PC-9 (cell line): Measurements from ENCODE around the gene SRA1. TPM values are rescaled to one million over a fixed set of nuclear protein-coding genes. Genes with fewer than 3 reads are reported as not detected.

Source experiments
- BruUV-seq: library from RNA; stranded (reverse); fragments of 400-500 nt; replicated peaks from 2 replicates; lab custom pipeline; 2021; lab: Mats Ljungman, UMichigan
- CTCF ChIA-PET: fragments of 300-600 bp; sonication (Branson Sonifier 250); formaldehyde crosslinking; loops from one replicate; lab custom pipeline; 2022; ENCODE audit warnings: antibody characterized with exemption; lab: Charles Lee
- POLR2A ChIA-PET: fragments of 300-600 bp; sonication (Branson Sonifier 250); formaldehyde crosslinking; loops from one replicate; lab custom pipeline; 2022; ENCODE audit warnings: antibody characterized with exemption; ENCODE audit not compliant: unreplicated experiment; lab: Charles Lee
- DNase-seq, 2 experiments: peaks; one replicate each; pipeline versions ENCODE4 v3.0.0 to v3.0.0-alpha.2; 2015 to 2022; ENCODE audit warnings: mixed read lengths in 1 of 2
- H2AFZ ChIP-seq: fragments of 200-600 bp; sonication (generic); 2 replicates; pipeline ENCODE4 v1.8.1; 2017; ENCODE audit warnings: antibody characterized with exemption
- H3F3A ChIP-seq: fragments of 200-600 bp; sonication (generic); 2 replicates; pipeline ENCODE4 v1.8.1; 2017; ENCODE audit warnings: antibody characterized with exemption, mild to moderate bottlenecking, low read depth; ENCODE audit not compliant: insufficient read depth
- H3K27ac ChIP-seq: fragments of 200-600 bp; sonication (generic); 2 replicates; pipeline ENCODE4 v1.6.1; 2016; ENCODE audit warnings: mixed run types
- H3K27me3 ChIP-seq: fragments of 200-600 bp; sonication (generic); 2 replicates; pipeline ENCODE4 v1.6.1; 2016; ENCODE audit warnings: low read depth, mixed run types; ENCODE audit not compliant: insufficient read depth
- H3K36me3 ChIP-seq: fragments of 200-600 bp; sonication (generic); 2 replicates; pipeline ENCODE4 v1.6.1; 2016; ENCODE audit warnings: low read depth, mixed run types
- H3K4me1 ChIP-seq: fragments of 200-600 bp; sonication (generic); replicated peaks from 2 replicates; pipeline ENCODE4 v1.6.1; 2016; ENCODE audit warnings: mixed run types; ENCODE audit not compliant: insufficient read depth
- H3K4me2 ChIP-seq: fragments of 200-600 bp; sonication (generic); 2 replicates; pipeline ENCODE4 v1.6.1; 2017; ENCODE audit warnings: mixed run types
- H3K4me3 ChIP-seq: fragments of 200-600 bp; sonication (generic); 2 replicates; pipeline ENCODE4 v1.6.1; 2016; ENCODE audit warnings: mixed run types
- H3K79me2 ChIP-seq: fragments of 200-600 bp; sonication (generic); 2 replicates; pipeline ENCODE4 v1.6.1; 2017; ENCODE audit warnings: low read depth, mixed run types
- H3K9me2 ChIP-seq: fragments of 200-600 bp; sonication (generic); 2 replicates; pipeline ENCODE4 v1.8.1; 2017; ENCODE audit warnings: mild to moderate bottlenecking; ENCODE audit not compliant: insufficient read depth
- H3K9me3 ChIP-seq: fragments of 200-600 bp; sonication (generic); 2 replicates; pipeline ENCODE4 v1.8.1; 2016; ENCODE audit warnings: low read depth; ENCODE audit not compliant: insufficient read depth
- H4K20me1 ChIP-seq: fragments of 200-600 bp; sonication (generic); 2 replicates; pipeline ENCODE4 v1.8.1; 2017; ENCODE audit not compliant: insufficient read depth
- EZH2 ChIP-seq: fragments of 200-600 bp; sonication (generic); IDR thresholded peaks from 2 replicates; pipeline ENCODE4 v1.8.0; 2017; ENCODE audit warnings: antibody characterized with exemption, low read depth
- intact Hi-C: fragments of 100-400 bp; cut with micrococcal nuclease; formaldehyde crosslinking; loops from one replicate; pipeline ENCODE4 v1.10.0; 2022; ENCODE audit not compliant: unreplicated experiment
- total RNA-seq: library from RNA; stranded (reverse); gene quantifications from 2 replicates; pipeline ENCODE4 v1.2.3, GENCODE V29; 2021
- TF ChIP-seq, protein P1 (sequence below): fragments of 200-600 bp; sonication (generic); conservative IDR thresholded peaks from 2 replicates; pipeline ENCODE4 v1.6.1; 2017; ENCODE audit warnings: mixed run types, antibody characterized with exemption, mild to moderate bottlenecking, moderate library complexity

Gene SRA1
- total RNA-seq, 1 experiment from 2014 or later, result 36.1 TPM

DNA sequence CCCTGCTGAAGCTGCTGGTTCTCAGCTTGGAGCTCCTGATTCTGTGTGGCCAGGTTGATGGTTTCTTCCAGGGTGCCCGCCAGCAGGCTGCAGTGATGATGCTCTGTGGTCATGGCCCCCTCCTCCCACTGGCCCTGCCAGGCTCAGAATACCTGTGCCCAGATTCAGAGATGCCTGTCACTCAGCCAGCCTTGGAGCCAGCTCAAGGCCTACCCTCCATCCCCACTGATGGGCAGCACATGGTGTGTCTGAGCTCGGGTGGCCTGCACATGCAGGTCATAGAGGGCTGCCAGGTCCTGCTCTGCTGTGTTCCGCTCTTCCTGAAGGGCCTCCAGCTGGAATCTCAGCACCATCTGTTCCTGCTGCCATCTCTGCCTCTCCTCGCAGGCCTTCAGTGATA, 12.8 kb upstream of the SRA1 start:
- ChIA-PET POLR2A (interaction anchor here (0.6 kb wide), 1 partner anchor 235 kb away, joined by 11 read pairs; no protein-coding TSS in a partner anchor), CTCF (interaction anchor here (0.6 kb wide), 1 partner anchor 26 kb away, joined by 3 read pairs; no protein-coding TSS in a partner anchor)
- no peak for DNase-seq
- no peaks in the 10 kb centered on the region for H3K27me3 ChIP-seq
- no peaks in the 10 kb centered on the region for H3F3A ChIP-seq
- H3K27ac ChIP-seq, result no peak overlapping the region
- no peak overlapping the region for H2AFZ ChIP-seq
- TF ChIP-seq, protein P1, sequence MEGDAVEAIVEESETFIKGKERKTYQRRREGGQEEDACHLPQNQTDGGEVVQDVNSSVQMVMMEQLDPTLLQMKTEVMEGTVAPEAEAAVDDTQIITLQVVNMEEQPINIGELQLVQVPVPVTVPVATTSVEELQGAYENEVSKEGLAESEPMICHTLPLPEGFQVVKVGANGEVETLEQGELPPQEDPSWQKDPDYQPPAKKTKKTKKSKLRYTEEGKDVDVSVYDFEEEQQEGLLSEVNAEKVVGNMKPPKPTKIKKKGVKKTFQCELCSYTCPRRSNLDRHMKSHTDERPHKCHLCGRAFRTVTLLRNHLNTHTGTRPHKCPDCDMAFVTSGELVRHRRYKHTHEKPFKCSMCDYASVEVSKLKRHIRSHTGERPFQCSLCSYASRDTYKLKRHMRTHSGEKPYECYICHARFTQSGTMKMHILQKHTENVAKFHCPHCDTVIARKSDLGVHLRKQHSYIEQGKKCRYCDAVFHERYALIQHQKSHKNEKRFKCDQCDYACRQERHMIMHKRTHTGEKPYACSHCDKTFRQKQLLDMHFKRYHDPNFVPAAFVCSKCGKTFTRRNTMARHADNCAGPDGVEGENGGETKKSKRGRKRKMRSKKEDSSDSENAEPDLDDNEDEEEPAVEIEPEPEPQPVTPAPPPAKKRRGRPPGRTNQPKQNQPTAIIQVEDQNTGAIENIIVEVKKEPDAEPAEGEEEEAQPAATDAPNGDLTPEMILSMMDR, result no peak
- TF ChIP-seq EZH2, result no peak
- no peak overlapping the region for H3K4me2 ChIP-seq
- H3K4me1 ChIP-seq, result peaks cover 21% of the 10 kb centered on the region
- no peaks in the 10 kb centered on the region for H3K36me3 ChIP-seq
- intact Hi-C loops, result no loop called here
- no peaks in the 10 kb centered on the region for H3K9me3 ChIP-seq
- no peak overlapping the region for H3K4me3 ChIP-seq
- H3K79me2 ChIP-seq, result peaks cover 19% of the 10 kb centered on the region
- no peaks in the 10 kb centered on the region for H4K20me1 ChIP-seq
- no TSS peak for BruUV-seq
- no peaks in the 10 kb centered on the region for H3K9me2 ChIP-seq

DNA sequence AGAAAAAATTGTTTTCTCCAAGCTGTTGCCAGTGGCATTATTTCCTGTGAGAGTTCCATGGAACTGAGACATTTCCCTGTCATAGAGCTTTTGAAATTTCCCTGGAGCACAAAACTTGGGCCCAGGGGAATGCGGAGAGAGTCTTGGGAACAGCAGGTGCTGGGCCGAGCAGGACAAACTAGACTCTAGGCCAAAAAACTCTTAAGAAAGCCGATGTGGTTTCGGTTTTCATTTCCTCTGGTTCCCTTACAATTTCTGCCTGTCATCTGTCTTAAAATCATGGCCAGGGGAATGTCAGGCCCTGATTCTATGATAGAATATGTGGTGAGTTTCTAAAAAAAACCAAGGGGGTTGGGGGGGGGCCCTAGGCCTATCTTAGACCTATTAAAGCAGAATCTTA, 11.9 kb upstream of the SRA1 start:
- H3K9me3 ChIP-seq, result no peaks in the 10 kb centered on the region
- intact Hi-C loops, result no loop called here
- H3K27me3 ChIP-seq, result no peaks in the 10 kb centered on the region
- BruUV-seq, result no TSS peak
- no peaks in the 10 kb centered on the region for H4K20me1 ChIP-seq
- no peak overlapping the region for H3K27ac ChIP-seq
- TF ChIP-seq, protein P1, result no peak
- no peak for TF ChIP-seq EZH2
- H3K9me2 ChIP-seq, result no peaks in the 10 kb centered on the region
- no peaks in the 10 kb centered on the region for H3K36me3 ChIP-seq
- H3K4me1 ChIP-seq, result peaks cover 16% of the 10 kb centered on the region
- no peak overlapping the region for H2AFZ ChIP-seq
- DNase-seq, result no peak
- H3F3A ChIP-seq, result no peaks in the 10 kb centered on the region
- H3K4me2 ChIP-seq, result no peak overlapping the region
- CTCF ChIA-PET, result no interaction called here
- no peak overlapping the region for H3K4me3 ChIP-seq
- peaks cover 21% of the 10 kb centered on the region for H3K79me2 ChIP-seq
- POLR2A ChIA-PET, result interaction anchor here (0.5 kb wide), 1 partner anchor 129 kb away, joined by 3 read pairs; no protein-coding TSS in a partner anchor

DNA sequence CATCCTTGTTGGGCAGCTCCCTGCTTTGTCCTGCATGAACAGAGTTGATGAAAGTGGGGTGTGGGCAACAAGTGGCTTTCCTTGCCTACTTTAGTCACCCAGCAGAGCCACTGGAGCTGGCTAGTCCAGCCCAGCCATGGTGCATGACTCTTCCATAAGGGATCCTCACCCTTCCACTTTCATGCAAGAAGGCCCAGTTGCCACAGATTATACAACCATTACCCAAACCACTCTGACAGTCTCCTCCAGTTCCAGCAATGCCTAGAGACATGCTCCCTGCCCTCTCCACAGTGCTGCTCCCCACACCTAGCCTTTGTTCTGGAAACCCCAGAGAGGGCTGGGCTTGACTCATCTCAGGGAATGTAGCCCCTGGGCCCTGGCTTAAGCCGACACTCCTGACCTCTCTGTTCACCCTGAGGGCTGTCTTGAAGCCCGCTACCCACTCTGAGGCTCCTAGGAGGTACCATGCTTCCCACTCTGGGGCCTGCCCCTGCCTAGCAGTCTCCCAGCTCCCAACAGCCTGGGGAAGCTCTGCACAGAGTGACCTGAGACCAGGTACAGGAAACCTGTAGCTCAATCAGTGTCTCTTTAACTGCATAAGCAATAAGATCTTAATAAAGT, 11.3 kb upstream of the SRA1 start:
- Histone ChIP-seq H3K36me3 (no peaks in the 10 kb centered on the region), H3K27me3 (no peaks in the 10 kb centered on the region), H3K79me2 (peaks cover 21% of the 10 kb centered on the region), H3K9me2 (no peaks in the 10 kb centered on the region), H3K27ac (no peak overlapping the region), H3K4me3 (no peak overlapping the region), H3K9me3 (no peaks in the 10 kb centered on the region), H3F3A (no peaks in the 10 kb centered on the region), H3K4me1 (peaks cover 12% of the 10 kb centered on the region), H2AFZ (no peak overlapping the region), H3K4me2 (no peak overlapping the region), H4K20me1 (no peaks in the 10 kb centered on the region)
- no TSS peak for BruUV-seq
- ChIA-PET CTCF (no interaction called here), POLR2A (interaction anchor here (0.5 kb wide), 1 partner anchor 128 kb away, joined by 3 read pairs; no protein-coding TSS in a partner anchor)
- TF ChIP-seq, protein P1, result no peak
- TF ChIP-seq EZH2, result no peak
- intact Hi-C loops, result no loop called here
- DNase-seq, result no peak
